Measurements from ENCODE around the gene HDAC4.
"Not testable (repeated sequence)": the region's sequence is repeated elsewhere in the genome, so short reads cannot be mapped to it uniquely, and the experiment has no call there.

HDAC4 gene

DNA sequence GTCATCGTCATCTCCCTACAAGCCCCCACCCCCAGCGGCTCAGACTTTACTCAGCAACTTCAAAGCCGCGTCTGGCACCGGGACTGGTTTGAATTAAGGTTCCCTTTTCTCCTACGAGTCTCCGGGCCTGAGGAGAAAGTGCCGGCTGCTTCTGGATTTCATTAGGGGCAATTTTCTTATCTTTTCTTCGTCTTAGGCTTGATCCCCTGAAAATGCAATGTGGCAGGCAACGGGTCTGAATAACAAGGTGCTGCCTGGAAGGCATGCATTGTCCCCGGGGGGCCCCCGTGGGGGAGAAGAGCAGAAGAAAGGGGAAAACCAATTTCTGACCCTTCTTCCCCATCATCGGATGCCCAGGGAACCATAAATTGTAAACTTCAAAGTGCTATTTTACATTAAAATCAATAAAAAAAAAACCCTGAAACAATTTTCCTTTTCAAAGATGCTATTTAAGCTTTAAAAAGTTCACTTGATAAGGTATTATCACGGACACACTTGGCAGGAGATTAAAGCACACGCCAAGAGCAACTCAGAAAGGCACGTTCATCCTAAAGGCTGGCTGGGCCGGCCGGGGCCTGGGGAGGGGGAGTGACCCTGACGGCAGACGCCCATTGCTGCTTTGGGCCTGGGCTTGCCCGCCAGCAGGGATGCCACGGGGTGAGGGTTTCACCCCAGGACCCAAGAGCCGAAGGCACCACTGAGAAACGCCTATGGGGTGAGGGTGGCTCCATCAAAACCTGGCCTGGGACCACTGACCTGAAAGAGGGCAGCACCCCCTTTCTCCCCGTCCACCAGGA, 322.5 kb downstream of the HDAC4 start:
- no peak for DNase-seq (ENCODE audit: low read depth in 2 of 2, low spot score in 1 of 2)

DNA sequence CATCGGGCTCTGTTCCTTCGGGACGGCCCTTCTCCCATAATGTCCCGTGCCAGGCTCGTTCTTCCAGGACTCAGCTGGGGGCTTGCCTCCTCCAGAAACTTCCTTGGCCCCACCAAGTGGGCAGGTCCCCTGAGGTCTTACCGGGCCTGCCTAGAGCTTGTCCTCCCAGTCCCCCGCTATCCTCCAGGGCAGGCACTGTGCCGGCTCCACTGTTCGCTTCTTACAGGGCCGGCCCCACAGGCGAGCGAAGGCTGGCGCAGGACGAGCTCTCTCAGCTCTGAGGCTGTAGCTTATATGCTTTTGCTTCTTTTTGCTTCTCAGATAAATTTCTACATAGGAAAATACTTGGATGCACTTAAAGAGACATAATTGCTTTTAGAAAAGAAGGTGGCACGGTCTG, 323.6 kb downstream of the HDAC4 start:
- no peak for DNase-seq (ENCODE audit: low read depth in 2 of 2, low spot score in 1 of 2)

DNA sequence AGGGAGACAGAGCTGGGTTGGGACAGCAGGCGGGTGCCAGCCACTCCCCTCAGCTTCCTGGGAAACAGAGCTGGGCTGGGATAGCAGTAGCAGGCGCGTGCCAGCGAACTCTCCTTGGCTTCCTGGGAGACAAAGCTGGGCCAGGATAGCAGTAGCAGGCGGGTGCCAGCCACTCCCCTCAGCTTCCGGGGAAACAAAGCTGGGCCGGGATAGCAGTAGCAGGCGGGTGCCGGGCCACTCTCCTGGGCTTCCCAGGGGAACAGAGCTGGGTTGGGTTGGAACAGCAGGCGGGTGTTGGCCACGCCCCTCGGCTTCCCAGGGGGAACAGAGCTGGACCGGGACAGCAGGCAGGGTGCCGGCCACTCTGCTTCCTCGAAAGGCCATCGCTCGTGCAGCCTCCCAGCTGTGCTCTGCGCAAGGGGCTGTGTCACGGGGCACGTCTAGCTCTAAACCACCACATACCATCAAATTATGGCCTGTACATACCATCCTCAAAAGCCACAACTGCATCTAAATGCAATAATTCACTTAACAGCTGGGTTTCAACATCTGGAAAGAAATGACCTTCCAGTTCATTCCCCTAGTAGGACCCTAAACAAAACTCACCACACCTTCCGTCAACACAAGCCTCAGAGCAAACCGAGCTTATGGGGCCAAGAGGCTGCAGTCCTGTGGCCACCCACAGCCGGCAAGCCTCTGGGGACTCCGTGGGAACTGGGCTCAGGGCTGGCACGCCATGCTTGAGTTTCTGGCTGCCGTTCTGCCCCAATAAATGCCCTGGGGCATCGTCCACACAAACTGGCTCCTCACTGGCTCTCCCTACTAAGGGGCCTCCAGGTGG, 324.7 kb downstream of the HDAC4 start:
- no peak for DNase-seq (ENCODE audit: low read depth in 2 of 2, low spot score in 1 of 2)

DNA sequence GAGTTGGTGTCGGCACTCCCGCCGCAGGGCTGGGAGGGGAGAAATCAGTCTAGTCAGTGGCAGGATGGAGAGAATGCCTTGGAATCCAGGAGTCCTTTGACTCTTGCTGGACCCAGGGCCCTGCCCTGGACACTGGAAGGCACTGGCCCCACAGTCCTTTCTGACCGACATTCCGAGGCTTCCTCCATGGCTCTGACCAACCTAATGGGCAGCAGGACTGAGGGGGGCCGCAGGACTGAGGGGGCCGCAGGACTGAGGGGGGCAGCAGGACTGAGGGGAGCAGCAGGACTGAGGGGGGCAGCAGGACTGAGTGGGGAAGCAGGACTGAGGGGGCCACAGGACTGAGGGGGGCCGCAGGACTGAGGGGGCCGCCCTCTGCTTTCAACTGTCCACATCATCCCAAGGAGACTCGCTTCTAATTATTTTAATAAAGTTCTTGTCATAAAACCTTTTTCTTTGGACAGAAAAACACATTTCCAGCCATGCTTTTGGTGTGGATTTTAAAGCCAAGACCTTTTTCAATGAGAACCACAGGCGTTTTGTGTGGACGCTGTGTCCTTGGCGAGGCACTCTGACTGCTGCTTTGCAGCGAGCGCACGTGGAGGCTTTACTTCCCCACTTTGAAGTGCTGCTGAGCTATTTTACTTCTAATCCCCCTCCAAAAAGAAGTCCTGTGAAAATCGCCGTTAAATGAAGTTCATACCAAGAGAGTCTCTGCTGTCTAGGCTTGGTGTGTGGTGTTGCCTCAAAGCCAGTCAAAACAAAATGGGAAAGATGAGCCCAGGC, 326.9 kb downstream of the HDAC4 start:
- no peak for DNase-seq (ENCODE audit: low read depth in 2 of 2, low spot score in 1 of 2)

- DNase-seq (ENCODE audit: low read depth in 2 of 2, low spot score in 1 of 2) = no peak
Measured at GRCh38 chr2:239073270-239073669, 327.6 kb downstream of the HDAC4 start.

- DNase-seq (ENCODE audit: low read depth in 2 of 2, low spot score in 1 of 2) = no peak
Measured at GRCh38 chr2:239072786-239073185, 328.0 kb downstream of the HDAC4 start.

- no peak for DNase-seq (ENCODE audit: low read depth in 2 of 2, low spot score in 1 of 2)
Measured at GRCh38 chr2:239070466-239070865, 330.4 kb downstream of the HDAC4 start.

DNA sequence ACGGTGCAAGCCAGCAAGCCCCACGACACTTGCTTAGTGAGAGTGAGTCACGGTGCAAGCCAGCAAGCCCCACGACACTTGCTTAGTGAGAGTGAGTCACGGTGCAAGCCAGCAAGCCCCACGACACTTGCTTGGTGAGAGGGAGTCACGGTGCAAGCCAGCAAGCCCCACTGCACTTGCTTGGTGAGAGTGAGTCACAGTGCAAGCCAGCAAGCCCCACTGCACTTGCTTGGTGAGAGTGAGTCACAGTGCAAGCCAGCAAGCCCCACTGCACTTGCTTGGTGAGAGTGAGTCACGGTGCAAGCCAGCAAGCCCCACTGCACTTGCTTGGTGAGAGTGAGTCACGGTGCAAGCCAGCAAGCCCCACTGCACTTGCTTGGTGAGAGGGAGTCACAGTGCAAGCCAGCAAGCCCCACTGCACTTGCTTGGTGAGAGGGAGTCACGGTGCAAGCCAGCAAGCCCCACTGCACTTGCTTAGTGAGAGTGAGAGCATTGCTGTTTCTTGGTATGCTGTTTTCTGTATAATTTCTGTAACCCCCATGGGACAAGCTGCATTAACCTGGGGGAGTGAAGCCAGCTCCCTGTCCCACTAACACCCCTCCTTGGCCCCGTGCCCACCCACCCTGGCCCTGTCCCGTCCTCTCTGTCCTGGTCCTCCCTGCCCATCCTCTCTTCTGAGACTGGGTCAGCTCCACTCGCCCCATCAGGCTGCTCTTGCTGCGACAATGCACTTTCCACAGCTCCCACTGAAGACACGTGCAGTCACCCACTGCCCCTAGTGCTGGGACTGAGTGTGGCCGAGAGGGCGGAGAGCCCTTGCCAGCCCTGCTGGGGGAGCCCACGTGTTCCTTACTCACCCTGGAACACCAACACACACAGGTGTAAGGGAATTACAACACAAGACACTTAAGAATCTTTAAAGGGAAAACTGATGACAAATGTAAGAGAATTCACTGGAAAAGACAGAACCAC, 331.2 kb downstream of the HDAC4 start:
- not testable (repeated sequence) for DNase-seq (ENCODE audit: low read depth in 2 of 2, low spot score in 1 of 2)

DNA sequence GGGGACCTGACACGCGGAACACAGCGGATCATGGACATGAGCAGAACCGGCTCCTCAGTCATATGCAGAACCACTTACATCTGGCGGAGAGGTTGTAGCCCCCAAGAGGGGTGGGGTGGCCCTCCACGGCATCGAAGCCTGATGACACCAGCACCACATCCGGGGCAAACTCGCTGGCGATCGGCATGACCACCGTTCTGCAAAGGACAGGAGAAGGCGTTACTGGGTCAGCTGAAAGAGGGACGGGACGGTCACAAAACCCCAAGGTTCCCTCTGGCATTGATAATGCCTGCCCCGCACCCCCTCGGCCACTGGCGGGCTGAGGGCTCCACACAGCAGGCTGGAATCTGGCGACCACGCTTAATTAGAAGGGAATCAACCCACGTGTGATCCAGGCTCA, 332.4 kb downstream of the HDAC4 start:
- no peak for DNase-seq (ENCODE audit: low read depth in 2 of 2, low spot score in 1 of 2)

- DNase-seq (ENCODE audit: low read depth in 2 of 2, low spot score in 1 of 2) = no peak
Measured at GRCh38 chr2:239067196-239067865, 333.5 kb downstream of the HDAC4 start.

DNA sequence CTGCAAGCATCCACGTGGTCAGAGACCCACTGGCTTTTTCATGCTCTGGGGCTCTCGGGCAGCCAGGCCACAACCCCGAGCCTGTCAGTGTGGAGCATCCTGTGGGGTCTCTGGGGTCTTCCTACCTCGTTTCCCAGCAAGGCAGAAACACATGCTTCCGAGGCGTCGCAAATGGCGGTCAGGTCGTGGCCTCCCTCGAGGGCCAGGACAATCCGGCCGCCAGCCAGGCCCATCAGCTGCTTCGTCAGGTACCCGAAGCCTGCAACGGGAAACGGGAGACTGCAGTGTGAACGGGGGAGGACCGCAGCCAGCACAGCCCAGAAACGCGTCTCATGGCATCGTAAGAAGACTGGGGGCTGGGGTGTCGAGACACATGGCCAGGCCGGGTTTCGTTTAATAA, 334.2 kb downstream of the HDAC4 start:
- no peak for DNase-seq (ENCODE audit: low read depth in 2 of 2, low spot score in 1 of 2)

DNA sequence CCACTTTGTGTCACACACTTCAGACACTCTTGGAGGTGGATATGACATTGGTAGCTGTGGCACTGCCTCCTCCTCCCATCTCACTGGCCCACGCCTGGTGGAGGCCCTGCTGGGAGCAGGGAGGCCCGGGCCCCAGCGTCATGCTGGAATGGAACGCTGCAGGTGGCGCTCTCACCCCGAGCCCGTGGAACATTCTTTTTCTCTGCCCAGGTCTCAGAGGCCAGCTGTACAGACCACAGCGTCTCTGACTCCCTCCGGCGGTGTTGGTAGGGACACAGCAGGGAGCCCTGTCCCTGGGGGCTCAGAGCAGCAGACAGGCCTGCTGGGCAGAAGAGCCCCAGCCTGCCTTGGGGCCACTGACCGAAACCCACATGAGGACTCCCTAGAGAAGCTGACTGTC, 334.9 kb downstream of the HDAC4 start:
- DNase-seq (ENCODE audit: low read depth in 2 of 2, low spot score in 1 of 2) = no peak

DNA sequence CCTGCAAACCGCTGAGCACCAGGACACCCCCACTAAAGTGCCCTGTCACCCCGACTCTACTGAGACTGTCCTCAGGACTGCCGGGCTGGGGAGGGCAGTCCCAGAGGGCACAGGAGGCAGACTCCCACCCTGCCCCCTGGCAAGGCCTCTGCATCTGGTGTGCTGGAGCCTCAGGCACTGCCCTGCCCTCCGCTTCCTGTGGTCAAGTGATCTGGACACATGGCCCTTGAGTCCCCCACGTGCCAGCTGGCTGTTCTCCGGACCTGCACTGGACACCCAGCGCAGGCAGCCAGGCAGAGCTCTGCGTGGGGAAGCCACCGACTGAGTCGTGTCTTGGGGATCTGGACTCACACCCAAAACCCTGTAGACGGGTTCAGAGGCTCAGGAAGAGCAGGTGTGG, 335.3 kb downstream of the HDAC4 start:
- DNase-seq (ENCODE audit: low read depth in 2 of 2, low spot score in 1 of 2) = no peak

DNA sequence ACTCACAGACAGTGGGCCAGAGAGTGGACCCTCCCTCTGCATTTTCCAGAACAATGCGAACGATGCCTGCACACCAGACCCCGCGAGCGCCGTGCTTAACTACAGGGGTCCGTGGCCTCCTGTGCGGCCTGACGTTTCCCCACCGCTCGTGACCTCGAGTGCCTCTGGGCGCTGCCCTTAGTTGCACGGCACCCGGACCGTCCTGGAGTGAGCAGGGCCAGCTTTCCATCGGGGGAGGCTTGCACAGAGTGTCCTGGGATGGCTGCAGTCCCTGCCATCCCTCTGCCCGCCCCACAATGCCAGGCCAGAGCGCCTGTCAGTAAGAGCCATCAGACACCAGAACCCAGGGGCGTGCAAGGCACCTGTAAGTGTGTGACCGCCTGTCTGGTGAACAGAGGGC, 335.9 kb downstream of the HDAC4 start:
- DNase-seq (ENCODE audit: low read depth in 2 of 2, low spot score in 1 of 2) = no peak

DNA sequence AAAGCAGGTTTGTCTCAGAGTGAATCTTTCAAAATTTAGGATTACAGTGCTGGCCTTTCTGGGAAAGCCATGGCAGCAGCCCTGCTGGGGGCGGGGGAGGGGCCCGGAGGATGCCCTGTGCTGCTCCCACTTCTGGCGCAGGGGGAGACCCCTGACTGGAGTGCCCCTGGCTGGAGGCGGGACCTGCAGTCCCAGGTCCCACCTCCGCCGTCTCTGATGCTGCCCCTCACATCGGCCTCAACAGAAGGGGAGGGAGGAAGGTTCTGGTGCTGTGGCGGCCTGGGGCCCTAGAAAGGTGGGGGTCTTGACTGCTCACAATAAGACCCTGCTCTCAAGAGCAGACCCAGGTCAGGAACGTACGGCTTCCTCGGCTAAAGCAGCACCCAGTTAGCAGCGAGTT, 336.6 kb downstream of the HDAC4 start:
- DNase-seq (ENCODE audit: low read depth in 2 of 2, low spot score in 1 of 2) = no peak

GRCh38 chr2:239062743-239063142, 338.1 kb downstream of the HDAC4 start:
- DNase-seq (ENCODE audit: low read depth in 2 of 2, low spot score in 1 of 2) = no peak

DNA sequence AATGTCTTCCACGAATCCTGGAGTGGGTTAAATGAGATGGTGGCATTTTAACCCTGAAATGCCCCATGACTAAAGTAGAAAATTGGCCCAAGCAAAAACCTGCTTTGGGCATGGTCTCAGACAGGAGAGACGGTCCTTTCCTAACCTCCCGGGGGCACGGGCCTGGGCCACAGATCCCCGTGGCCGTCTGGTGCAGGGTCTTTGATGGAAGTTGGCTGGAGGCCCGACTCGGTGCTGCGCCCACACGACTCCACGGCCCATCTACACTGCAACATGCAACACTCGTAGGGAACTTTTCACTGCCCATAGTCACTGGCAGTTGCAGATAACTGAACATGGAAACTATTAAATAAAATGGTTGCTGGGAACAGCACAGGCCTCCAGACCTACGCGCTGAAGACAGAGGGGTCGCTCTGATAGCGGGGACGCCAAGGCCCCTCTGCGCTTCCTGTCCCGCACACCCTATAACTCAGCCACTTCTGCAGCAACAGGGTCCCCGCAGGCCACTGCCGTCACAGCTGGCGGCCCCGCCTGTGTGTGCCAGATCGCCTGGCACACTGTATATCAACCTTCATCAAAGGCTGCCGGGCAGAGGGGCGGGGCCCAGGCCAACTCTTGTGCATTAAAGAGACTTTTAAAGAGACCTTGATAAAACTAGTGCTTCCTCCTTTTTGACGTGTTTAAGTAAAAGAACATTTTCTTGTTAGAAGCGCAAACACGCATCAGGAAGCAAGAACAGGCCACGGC, 338.8 kb downstream of the HDAC4 start:
- no peak for DNase-seq (ENCODE audit: low read depth in 2 of 2, low spot score in 1 of 2)

GRCh38 chr2:239061121-239061666, 339.6 kb downstream of the HDAC4 start:
- no peak for DNase-seq (ENCODE audit: low read depth in 2 of 2, low spot score in 1 of 2)

DNA sequence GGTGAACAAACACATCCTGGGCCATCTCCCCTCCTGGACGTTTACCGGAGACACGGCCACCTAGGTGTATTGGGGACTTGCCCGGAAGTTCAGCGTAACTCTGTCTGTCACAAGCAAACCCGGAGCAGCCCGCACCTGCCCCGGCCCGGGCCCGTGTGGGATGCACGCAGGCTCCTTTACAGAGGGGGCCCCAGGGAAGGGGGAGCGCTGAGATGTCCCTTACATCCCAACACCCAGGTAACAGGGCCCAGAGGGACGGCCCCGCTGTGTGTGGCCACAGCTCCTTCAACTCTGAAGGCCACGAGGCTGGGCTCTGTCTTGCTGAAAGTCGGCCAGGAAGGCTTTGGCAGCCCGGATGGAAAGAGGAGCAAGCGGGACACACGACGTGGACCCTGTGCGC, 340.1 kb downstream of the HDAC4 start:
- no peak for DNase-seq (ENCODE audit: low read depth in 2 of 2, low spot score in 1 of 2)
